GM19463 (cell line): Measurements from ENCODE around the gene FMNL1.

Experiments used
- ATAC-seq: cut with Tn5 transposase; IDR thresholded peaks from one replicate; pipeline ENCODE4 v1.9.1; 2021; ENCODE audit warnings: mild to moderate bottlenecking, moderate library complexity; ENCODE audit not compliant: unreplicated experiment

Gene FMNL1

GRCh38 chr17:45222996-45223538 is 1.4 kb downstream of the FMNL1 start:
- no peak for ATAC-seq

- no peak for ATAC-seq
Observed at GRCh38 chr17:45223539-45224528, 2.1 kb downstream of the FMNL1 start.

GRCh38 chr17:45224671-45225050 is 3.0 kb downstream of the FMNL1 start:
- no peak for ATAC-seq

DNA sequence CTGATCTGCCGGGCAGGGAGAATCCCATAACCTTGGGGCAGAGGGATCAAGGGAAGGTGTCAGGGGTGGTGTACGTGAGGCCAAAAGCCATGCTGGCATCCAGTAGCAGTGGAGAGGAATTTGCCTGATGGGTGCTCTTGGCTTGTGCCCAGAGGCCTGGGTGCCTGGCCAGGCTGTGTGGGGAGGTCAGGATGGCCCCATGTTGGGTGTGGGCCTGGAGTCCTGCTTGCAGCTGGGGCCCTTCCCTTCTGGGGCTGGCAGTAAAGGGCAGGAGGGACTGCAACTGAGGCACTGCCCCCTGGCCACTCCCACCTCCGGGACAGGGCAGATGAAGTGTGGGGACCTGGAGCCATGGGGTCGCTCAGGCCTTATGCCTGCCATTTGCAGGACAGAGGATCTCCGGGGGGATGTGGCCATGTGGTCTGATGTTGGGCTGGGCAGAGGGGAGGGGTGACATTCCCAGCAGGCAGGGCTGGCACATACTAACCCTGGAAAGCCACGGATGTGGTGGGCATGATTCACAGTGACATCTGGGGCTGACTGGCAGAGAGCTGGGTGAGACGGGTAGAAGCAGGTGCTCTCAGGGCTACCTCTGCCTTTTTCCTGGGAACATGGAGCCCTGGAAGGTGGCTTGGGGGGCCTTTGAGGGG is 3.5 kb downstream of the FMNL1 start:
- no peak for ATAC-seq

- peak; percentile 48 for ATAC-seq
Observed at GRCh38 chr17:45225964-45226530, 4.4 kb downstream of the FMNL1 start.

GRCh38 chr17:45226576-45226975 is 4.9 kb downstream of the FMNL1 start:
- ATAC-seq: no peak

DNA sequence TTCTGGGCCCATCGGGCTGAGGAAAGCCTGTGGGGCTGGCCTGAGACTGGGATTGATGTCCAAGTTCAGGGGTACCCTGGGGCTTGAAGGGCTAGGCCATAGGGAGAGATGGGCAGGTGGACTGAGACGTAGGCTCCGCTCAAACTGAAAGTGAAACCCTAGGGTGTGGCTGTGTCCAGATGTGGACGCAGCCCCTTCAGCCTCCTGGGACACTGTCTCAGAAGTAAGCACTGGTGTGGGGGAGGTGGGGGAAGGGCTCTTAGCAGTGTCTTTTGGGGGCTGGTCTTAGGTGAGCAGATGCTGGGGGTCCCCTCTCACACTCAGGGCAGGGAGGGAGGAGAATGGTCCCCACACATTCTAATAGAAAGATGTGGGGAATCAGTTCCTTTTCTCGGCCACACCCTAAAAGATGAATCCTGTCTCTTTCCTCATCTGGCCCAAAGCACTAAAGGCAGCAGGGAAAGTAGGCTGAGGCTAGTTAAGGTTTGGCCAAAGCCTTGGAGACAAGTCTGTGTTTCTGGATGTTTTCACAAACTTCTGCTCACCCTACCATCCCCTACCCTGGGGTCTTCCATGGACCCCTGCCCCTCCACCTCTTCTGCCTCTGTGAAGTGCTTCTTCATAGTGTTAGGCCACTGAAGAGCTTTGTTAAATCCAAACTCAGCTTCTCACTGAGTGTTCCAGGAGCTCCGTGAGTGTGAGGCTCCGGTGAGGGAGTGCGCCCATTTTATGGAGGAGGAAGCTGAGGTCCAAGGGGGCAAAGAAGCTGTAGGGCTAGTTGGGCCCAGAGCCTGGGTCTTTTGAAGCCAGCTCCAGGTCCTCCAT is 5.6 kb downstream of the FMNL1 start:
- no peak for ATAC-seq

DNA sequence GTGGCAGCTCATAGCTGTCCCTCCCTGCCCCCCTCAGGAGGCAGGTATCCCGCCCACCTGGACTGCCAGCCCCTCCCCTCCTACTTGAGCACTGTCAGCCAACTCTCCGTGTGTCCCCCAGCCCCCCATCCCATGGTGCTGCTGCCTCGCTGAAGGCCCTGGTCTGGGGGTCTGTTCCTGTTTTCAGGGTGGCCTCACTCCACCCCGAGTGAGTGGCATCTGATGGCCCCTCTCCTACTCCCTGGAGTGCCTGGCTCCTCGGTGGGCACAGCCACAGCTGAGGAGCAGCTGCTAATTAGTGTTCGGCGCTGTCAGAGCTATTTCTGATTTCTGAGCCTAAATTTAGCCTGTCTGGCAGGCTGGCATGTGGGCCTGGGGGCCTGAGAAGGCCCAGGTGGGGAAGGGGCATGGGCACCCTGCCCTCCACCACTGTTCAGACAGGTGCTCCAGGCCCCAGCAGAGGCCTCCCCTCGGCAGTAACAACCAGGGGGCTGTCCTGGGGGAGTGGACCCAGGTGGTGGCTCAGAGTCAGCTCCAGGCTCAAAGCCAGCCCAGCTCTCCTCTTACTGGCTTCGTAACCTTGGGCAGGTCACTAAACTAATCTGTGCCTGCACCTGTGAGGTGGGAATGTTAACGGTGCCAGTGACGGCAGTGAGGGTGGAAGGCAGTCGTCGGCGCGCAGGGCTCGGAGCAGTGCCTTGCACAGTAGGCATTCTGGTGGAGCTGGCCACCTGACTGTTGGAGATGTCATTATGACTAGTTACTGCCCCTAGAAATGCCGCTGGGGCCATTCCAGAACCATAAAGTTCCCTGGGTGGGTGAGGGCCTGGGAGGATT is 6.5 kb downstream of the FMNL1 start:
- no peak for ATAC-seq

- peak; percentile 37 for ATAC-seq
Observed at GRCh38 chr17:45228763-45229539, 7.3 kb downstream of the FMNL1 start.

- no peak for ATAC-seq
Observed at GRCh38 chr17:45229681-45230409, 8.2 kb downstream of the FMNL1 start.

GRCh38 chr17:45230410-45230786 is 8.7 kb downstream of the FMNL1 start:
- ATAC-seq: no peak

DNA sequence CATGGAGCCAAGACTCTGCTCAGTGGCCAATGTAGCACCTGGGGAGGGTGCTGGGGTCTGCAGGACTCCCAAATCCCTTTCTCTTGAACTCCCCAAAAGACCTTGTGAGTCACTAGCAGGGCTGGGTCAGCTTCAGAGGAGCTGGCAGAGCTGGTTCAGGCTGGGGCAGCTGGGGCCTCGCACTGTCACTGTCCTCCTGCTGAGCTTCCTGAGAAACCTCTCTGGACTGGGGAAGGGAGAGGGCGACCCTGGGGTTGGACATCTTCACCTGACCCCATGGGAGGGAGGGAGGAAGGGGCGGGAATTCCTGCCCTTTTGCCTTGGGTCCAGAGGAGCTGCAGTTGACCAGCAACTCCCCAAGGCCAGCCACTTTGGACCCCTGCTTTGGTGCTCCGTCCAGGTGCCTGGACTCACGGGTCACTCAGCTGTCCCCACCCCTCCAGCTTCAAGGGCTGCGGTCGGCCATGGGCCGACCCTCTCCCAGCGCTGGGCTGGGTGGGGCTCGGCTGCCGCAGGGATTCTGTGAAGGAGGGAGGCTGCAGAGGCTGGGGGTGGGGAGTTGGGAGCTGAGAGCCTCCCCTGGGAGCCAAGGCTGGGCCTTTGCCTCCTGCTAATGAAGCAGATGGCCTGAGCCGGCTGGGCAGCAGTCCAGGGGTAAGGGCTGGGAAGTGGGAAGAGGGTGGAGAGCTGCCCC is 9.2 kb downstream of the FMNL1 start:
- no peak for ATAC-seq

- ATAC-seq: no peak
Observed at GRCh38 chr17:45231481-45232116, 9.9 kb downstream of the FMNL1 start.

DNA sequence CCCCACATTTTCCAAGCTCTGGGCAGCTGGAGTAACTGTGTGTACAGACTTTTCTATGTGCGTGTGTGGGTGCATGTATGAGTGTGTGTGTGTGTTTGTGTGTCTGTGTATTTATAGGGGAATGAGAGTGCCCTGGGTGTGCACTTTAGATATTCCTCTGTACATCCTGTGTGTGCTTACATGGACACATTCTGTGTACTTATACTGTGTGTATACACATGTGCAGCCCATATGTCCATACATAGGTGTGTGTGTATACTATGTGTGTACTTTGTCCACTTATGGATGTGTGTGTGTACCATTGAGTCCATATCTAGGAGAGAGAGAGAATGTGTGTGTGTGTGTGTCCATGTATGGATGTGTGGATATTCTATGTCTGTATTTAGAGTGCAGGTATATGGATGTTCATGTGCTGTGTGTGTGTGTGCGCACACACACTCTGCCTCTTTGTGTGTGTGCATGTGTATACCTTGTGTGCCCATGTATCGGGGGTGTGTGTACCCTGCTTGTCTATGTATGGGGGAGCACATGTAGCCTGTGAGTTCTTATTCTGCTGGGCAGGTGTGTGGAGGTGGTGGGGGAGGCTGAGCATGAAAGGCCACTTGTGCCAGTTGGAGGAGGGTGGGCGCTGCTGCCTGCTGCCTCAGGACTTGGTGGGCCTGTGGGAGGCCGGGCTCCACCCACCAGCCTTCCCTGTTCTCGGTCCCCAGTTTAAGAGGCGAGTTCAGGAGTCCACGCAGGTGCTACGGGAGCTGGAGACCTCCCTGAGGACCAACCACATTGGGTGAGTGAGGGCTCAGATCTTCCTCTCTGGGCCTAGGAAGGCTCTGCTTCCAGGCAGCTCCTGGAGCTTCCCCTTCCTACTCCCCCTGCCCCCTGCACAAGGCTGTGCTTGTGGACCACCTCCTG is 11.1 kb downstream of the FMNL1 start:
- ATAC-seq: no peak

- no peak for ATAC-seq
Observed at GRCh38 chr17:45233423-45233924, 11.8 kb downstream of the FMNL1 start.
